GM12878 (cell line): ENCODE measurements around the gene MAP1S.

Experiments used
- ATF3 ChIP-seq: IDR thresholded peaks from 2 replicates; pipeline ENCODE4 v1.6.1; 2011; ENCODE audit warnings: low read depth, mild to moderate bottlenecking, low read length, moderate library complexity, borderline replicate concordance; ENCODE audit errors: extremely low read depth
- CEBPZ ChIP-seq: fragments of 150-350 bp; IDR thresholded peaks from 2 replicates; pipeline ENCODE4 v1.6.1; 2016; ENCODE audit warnings: low read depth, low read length
- CHD2 ChIP-seq: IDR thresholded peaks from 2 replicates; pipeline ENCODE4 v1.6.1; 2011; ENCODE audit warnings: low read depth, low read length, improper control_type of control experiment, borderline replicate concordance
- CTCF ChIP-seq, 3 experiments: IDR thresholded peaks in 2 of 3; conservative IDR thresholded peaks in 1 of 3; 2 replicates each; pipeline ENCODE4 v1.5.1; 2011; ENCODE audit warnings: low read depth in 3 of 3, low read length in 3 of 3, mild to moderate bottlenecking in 3 of 3, control low read depth in 2 of 3, moderate library complexity in 2 of 3, inconsistent platforms in 1 of 3, mixed read lengths in 1 of 3; ENCODE audit not compliant: control insufficient read depth in 2 of 3, insufficient read depth in 1 of 3; ENCODE audit errors: extremely low read depth in 1 of 3
- NFIC ChIP-seq: IDR thresholded peaks from 2 replicates; pipeline ENCODE4 v1.6.1; 2012; ENCODE audit warnings: low read depth, mild to moderate bottlenecking, inconsistent platforms, low read length, moderate library complexity
- NFYB ChIP-seq: IDR thresholded peaks from 2 replicates; pipeline ENCODE4 v1.6.1; 2011; ENCODE audit warnings: low read depth, mild to moderate bottlenecking, low read length, improper control_type of control experiment, moderate library complexity; ENCODE audit not compliant: insufficient read depth
- RAD51 ChIP-seq: fragments of 450-650 bp; IDR thresholded peaks from 2 replicates; pipeline ENCODE4 v1.6.1; 2016; ENCODE audit warnings: moderate library complexity, mild to moderate bottlenecking, inconsistent platforms
- TCF3 ChIP-seq: IDR thresholded peaks from 2 replicates; pipeline ENCODE4 v1.6.1; 2012; ENCODE audit warnings: low read depth, mild to moderate bottlenecking, low read length, borderline replicate concordance; ENCODE audit not compliant: insufficient read depth
- YY1 ChIP-seq: IDR thresholded peaks from 2 replicates; pipeline ENCODE4 v1.6.1; 2011; ENCODE audit warnings: low read depth, mild to moderate bottlenecking, low read length
- ZBTB40 ChIP-seq: fragments of 450-650 bp; IDR thresholded peaks from 2 replicates; pipeline ENCODE4 v1.6.1; 2016; ENCODE audit warnings: mild to moderate bottlenecking, moderate library complexity, borderline replicate concordance

- TF ChIP-seq ATF3 (no peak), NFYB (no peak), RAD51 (no peak), CTCF (IDR thresholded peaks at IDR 0.05 in 2 of 3, conservative IDR thresholded peaks at IDR 0.05 in 1 of 3; ENCODE audit: control insufficient read depth in 2 of 3, extremely low read depth in 1 of 3, insufficient read depth in 1 of 3, low read depth in 3 of 3, low read length in 3 of 3) (no peak), TCF3 (no peak), YY1 (no peak), NFIC (no peak), CEBPZ (no peak), CHD2 (no peak), ZBTB40 (no peak)
Observed at GRCh38 chr19:17686592-17687024, 32.7 kb upstream of the MAP1S start.
